ENCODE measurements around the gene SERPINA1.
"Not testable (repeated sequence)": the region's sequence is repeated elsewhere in the genome, so short reads cannot be mapped to it uniquely, and the experiment has no call there.

Gene SERPINA1

DNA sequence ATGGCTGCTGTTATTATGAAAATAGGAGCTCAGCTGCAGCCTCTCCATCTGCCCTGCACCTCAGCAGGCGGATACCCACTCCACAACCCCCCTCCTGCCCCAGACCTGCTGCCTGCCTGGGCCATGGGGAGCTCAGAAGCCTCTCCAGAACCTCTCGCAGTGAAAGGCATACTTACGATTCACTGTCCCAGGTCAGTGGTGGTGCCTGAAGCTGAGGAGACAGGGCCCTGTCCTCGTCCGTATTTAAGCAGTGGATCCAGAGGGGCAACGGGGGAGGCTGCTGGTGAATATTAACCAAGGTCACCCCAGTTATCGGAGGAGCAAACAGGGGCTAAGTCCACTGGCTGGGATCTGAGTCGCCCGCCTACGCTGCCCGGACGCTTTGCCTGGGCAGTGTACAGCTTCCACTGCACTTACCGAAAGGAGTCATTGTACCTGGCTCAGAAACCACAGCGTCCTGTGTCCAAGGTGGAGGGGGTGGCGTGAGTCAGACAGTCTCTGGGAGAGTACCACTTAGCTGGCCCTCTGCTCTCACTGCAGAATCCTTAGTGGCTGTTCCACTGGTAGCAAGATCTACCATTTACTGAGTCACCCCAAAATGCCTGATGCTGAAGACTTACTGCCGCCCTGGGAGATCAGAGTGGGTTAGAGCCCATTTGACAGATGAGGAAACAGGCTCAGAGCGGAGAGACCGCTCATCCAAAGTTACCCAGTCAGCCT, at the start of gene SERPINA1:
SERPINA1 (minus strand) TSS at position 219 of the 720 bp plus-strand sequence. CDS start 5,365 bp downstream, outside the sequence.
- no peak for DNase-seq (ENCODE audit: low read depth, low spot score)

DNA sequence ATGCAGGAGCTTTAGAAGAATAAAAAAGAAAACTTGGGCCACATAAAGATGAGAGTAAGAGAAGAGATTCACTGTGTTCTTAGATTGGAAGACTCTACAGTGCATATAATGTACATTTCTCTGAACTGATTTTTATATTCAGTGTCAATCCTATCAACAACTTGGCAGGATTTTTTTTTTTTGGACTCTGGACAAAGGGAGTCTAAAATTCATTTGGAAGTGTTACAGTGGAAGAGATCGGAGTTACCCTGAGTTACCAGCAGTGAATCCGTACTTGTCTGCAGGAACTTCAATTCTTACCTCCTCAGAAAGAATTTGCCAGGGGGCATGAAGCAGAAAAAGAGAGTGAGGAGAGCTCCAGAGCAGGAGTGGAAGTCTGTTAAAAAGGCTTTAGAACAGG, 40.2 kb upstream of the SERPINA1 start:
- no peak for DNase-seq (ENCODE audit: low read depth, low spot score)

DNA sequence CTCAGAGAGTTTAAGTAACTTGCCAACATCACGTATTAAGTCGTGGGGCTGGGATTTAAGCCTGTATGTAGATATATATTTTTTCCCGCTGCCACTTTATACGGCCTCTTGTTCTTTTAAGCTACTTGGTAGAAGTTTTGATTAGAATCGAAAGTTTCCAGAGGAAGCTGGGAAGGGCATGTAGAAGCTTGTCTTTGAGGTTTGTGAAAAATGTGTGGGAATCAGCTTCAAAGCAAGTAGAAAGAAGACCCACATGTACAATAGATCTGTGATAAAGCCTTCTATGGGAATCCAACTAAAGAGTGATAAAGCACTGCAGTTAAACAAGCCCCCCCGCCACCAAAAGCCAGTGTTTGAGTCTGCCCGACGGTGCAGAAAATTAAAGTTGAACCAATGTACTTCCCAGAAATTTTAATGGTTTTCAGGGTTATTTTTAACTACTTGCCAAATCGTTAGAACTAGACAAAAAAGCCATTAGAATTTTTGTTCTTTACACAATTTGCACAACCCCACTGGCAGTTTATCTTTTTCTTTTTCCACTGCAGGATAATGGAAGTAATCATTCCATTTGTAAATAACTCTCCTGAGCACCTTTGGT, 38.7 kb upstream of the SERPINA1 start:
- no peak for DNase-seq (ENCODE audit: low read depth, low spot score)

- no peak for DNase-seq (ENCODE audit: low read depth, low spot score)
Observed at GRCh38 chr14:94426526-94426925, 38.1 kb upstream of the SERPINA1 start.

DNA sequence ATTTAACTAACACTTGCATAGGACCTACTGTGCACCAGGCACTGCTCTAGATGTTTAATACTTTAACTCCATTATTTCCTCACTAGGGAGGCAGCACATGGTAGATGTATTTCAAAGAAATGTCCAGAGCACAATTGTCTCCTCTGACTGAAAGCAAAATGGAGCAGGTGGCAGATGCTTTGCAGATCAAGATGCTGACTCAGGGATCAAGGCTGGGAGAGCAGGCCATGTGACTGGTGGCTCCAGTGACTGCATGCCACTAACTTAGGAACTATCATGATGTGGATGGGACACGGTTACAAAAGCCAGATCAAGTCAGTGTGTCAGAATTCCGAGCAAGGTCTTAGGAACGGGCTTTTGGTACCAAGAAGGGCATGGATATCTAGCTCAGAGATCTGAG, 36.0 kb upstream of the SERPINA1 start:
- DNase-seq (ENCODE audit: low read depth, low spot score) = no peak

- DNase-seq (ENCODE audit: low read depth, low spot score) = no peak
Observed at GRCh38 chr14:94423453-94424056, 35.2 kb upstream of the SERPINA1 start.

DNA sequence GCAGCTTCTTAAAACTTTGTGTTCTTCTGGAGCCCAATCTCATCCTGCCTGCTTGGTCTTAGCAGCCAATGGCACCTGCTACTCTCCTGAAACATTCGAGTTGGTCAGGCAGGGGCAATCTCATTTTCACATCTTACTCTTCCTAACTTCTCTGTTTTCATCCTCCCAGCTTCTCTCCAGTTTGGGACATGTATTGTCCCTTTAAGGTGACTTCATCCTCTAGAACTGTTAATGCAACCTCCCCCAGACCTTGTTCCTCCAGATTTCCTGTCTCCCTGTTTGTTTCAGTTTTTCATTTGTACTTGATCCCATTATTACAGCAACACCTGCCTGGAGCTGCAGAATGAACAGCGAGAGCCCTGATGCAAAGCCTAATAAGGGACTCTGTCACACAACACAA, 32.9 kb upstream of the SERPINA1 start:
- DNase-seq (ENCODE audit: low read depth, low spot score) = no peak

DNA sequence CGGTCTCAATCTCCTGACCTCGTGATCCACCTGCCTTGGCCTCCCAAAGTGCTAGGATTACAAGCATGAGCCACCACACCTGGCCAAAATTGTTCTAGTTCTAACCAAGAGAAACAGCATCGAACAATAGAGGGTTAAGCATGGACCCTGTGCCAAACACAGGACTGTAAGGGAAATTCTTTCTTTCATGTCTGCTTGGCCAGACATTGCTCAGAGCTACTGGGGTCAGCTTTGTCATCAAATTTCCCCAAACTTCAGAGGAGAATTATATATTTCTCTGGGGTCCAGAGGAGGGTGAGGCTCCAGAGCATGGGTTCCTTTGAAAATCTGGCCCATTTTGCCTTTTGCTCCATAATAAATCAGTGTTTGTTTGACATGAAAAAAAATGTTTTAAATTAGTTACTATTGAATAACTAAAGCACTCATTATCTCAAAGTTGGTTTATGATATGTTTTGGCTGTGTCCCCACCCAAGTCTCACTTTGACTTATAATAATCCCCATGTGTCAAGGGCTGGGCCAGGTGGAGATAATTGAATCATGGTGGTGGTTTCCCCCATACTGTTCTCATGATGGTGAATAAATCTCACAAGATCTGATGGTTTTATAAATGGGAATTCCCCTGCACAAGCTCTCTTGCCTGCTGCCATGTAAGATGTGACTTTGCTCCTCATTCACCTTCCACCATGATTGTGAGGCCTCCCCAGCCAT, 29.2 kb upstream of the SERPINA1 start:
- DNase-seq (ENCODE audit: low read depth, low spot score) = not testable (repeated sequence)

GRCh38 chr14:94412671-94413638, 24.6 kb upstream of the SERPINA1 start:
- no peak for DNase-seq (ENCODE audit: low read depth, low spot score)

- no peak for DNase-seq (ENCODE audit: low read depth, low spot score)
Observed at GRCh38 chr14:94411638-94412037, 23.2 kb upstream of the SERPINA1 start.

GRCh38 chr14:94409430-94409829, 21.0 kb upstream of the SERPINA1 start:
- DNase-seq (ENCODE audit: low read depth, low spot score) = not testable (repeated sequence)

- no peak for DNase-seq (ENCODE audit: low read depth, low spot score)
Observed at GRCh38 chr14:94408546-94409095, 20.2 kb upstream of the SERPINA1 start.

GRCh38 chr14:94407906-94408305, 19.5 kb upstream of the SERPINA1 start:
- no peak for DNase-seq (ENCODE audit: low read depth, low spot score)

DNA sequence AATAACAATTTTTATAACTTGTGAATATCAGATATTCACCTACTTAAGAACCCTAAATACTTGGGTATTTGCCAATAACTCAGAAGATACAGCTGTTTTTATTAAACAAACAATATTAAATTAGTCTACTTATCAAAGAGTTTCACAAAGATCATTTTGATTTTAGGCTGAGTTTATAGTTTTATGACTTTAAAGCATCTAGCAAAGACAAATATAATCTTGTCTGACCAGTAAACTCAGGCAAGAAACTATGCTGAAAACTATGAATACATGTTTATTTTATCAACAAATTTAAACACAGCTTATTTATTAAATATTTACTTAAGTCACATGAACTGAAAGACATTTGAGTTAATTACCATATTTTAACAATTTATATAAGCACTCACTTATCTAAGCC, 18.5 kb upstream of the SERPINA1 start:
- no peak for DNase-seq (ENCODE audit: low read depth, low spot score)

DNA sequence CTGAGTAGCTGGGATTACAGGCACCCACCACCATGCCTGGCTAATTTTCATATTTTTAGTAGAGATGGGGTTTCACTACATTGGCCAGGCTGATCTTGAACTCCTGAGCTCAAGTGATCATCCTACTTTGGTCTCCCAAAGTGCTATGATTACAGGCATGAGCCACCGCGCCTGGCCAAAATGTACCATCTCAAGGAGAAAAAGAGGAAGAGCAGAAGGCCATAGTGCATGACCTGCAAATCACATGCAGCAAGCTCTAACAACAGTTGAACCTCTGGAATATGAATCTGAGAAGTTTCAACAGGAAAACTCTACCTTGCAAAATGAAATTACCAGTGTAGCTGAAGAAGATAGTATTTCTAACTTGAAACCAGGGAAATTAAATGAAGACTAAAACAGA, 17.1 kb upstream of the SERPINA1 start:
- no peak for DNase-seq (ENCODE audit: low read depth, low spot score)

GRCh38 chr14:94404561-94404960, 16.2 kb upstream of the SERPINA1 start:
- no peak for DNase-seq (ENCODE audit: low read depth, low spot score)

- no peak for DNase-seq (ENCODE audit: low read depth, low spot score)
Observed at GRCh38 chr14:94403312-94403932, 15.0 kb upstream of the SERPINA1 start.

GRCh38 chr14:94401083-94401482, 12.7 kb upstream of the SERPINA1 start:
- DNase-seq (ENCODE audit: low read depth, low spot score) = no peak

GRCh38 chr14:94400422-94400841, 12.0 kb upstream of the SERPINA1 start:
- no peak for DNase-seq (ENCODE audit: low read depth, low spot score)

DNA sequence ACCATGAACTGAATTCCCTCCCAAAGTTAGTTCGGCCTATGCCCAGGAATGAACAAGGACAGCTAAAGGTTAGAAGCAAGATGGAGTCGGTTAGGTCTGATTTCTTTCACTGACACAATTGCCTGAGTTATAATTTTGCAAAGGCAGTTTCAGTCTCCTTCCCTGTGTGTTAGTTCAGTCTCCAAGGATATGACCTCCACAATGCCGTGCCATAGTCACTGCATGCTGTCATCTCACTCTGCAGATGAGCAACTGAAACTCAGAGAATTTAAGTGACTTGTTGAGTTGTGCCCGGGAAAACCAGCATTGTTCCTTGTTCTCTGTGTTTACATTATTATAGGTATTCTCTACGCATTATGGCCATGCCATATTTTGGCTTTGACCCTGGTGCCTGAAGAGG, 10.1 kb upstream of the SERPINA1 start:
- no peak for DNase-seq (ENCODE audit: low read depth, low spot score)

- DNase-seq (ENCODE audit: low read depth, low spot score) = no peak
Observed at GRCh38 chr14:94398182-94398479, 9.7 kb upstream of the SERPINA1 start.
